Neuronal stem cell (in vitro differentiated cells): ENCODE measurements around the gene VN1R2. TPM values are rescaled to one million over a fixed set of nuclear protein-coding genes. Genes with fewer than 3 reads are reported as not detected.
"Not testable (repeated sequence)": the region's sequence is repeated elsewhere in the genome, so short reads cannot be mapped to it uniquely, and the experiment has no call there.

ENCODE experiments used
- DNase-seq: peaks from one replicate; pipeline ENCODE4 v3.0.0-alpha.2; 2013; ENCODE audit warnings: low spot score
- H2AFZ ChIP-seq: one replicate; pipeline ENCODE4 v1.6.1; 2013; ENCODE audit warnings: mild to moderate bottlenecking, low read length, inconsistent platforms
- H2AK5ac ChIP-seq: 2 replicates; pipeline ENCODE4 v1.6.1; 2013; ENCODE audit warnings: low read depth, mild to moderate bottlenecking, inconsistent platforms, low read length, moderate library complexity, mixed read lengths
- H2BK120ac ChIP-seq: 2 replicates; pipeline ENCODE4 v1.6.1; 2013; ENCODE audit warnings: low read depth, mild to moderate bottlenecking, inconsistent platforms, low read length, moderate library complexity, mixed read lengths
- H2BK12ac ChIP-seq: one replicate; pipeline ENCODE4 v1.6.1; 2013; ENCODE audit warnings: low read length, inconsistent platforms
- H2BK15ac ChIP-seq: 2 replicates; pipeline ENCODE4 v1.6.1; 2013; ENCODE audit warnings: mild to moderate bottlenecking, low read length, inconsistent platforms, mixed read lengths
- H2BK5ac ChIP-seq: one replicate; pipeline ENCODE4 v1.6.1; 2013; ENCODE audit warnings: inconsistent platforms, mild to moderate bottlenecking, low read length, moderate library complexity
- H3K14ac ChIP-seq: one replicate; pipeline ENCODE4 v1.6.1; 2013; ENCODE audit warnings: low read length, inconsistent platforms
- H3K18ac ChIP-seq: 2 replicates; pipeline ENCODE4 v1.6.1; 2013; ENCODE audit warnings: low read length, inconsistent platforms
- H3K23ac ChIP-seq: 2 replicates; pipeline ENCODE4 v1.6.1; 2013; ENCODE audit warnings: low read depth, mild to moderate bottlenecking, mixed read lengths, low read length, inconsistent platforms; ENCODE audit not compliant: poor library complexity
- H3K27ac ChIP-seq: replicated peaks from 3 replicates; pipeline ENCODE4 v1.5.1; 2013; ENCODE audit warnings: low read length, inconsistent platforms
- H3K27me3 ChIP-seq, 3 experiments: 2 replicates each; pipeline ENCODE4 v1.6.1; 2013; ENCODE audit warnings: low read length in 3 of 3, mild to moderate bottlenecking in 2 of 3, inconsistent platforms in 1 of 3, low read depth in 1 of 3, mixed read lengths in 1 of 3, moderate library complexity in 1 of 3; ENCODE audit not compliant: control insufficient read depth in 3 of 3, insufficient read depth in 3 of 3
- H3K36me3 ChIP-seq, 2 donors: replicated peaks in 1 of 2; 2 replicates each; pipeline ENCODE4 v1.6.1; 2013; ENCODE audit warnings: low read length in 2 of 2; ENCODE audit not compliant: control insufficient read depth in 2 of 2, insufficient read depth in 2 of 2
- H3K4ac ChIP-seq: 2 replicates; pipeline ENCODE4 v1.6.1; 2013; ENCODE audit warnings: inconsistent platforms, mild to moderate bottlenecking, low read length, moderate library complexity
- H3K4me1 ChIP-seq, 2 donors: 1 replicate in 1 of 2; 2 replicates in 1 of 2; pipeline ENCODE4 v1.6.1; 2013; ENCODE audit warnings: low read length in 2 of 2, low read depth in 1 of 2; ENCODE audit not compliant: control insufficient read depth in 2 of 2, insufficient read depth in 1 of 2
- H3K4me2 ChIP-seq: one replicate; pipeline ENCODE4 v1.6.1; 2013; ENCODE audit warnings: mild to moderate bottlenecking, low read length, inconsistent platforms; ENCODE audit not compliant: insufficient read depth, poor library complexity, severe bottlenecking
- H3K4me3 ChIP-seq, 2 donors: 2 replicates each; pipeline ENCODE4 v1.5.1; 2013; ENCODE audit warnings: low read length in 2 of 2, mild to moderate bottlenecking in 2 of 2, inconsistent platforms in 1 of 2, moderate library complexity in 1 of 2
- H3K79me1 ChIP-seq: one replicate; pipeline ENCODE4 v1.6.1; 2013; ENCODE audit warnings: low read depth, mild to moderate bottlenecking, inconsistent platforms, low read length, moderate library complexity
- H3K9ac ChIP-seq: one replicate; pipeline ENCODE4 v1.6.1; 2013; ENCODE audit warnings: mild to moderate bottlenecking, low read depth, low read length, inconsistent platforms; ENCODE audit not compliant: poor library complexity
- H3K9me3 ChIP-seq, 2 donors: replicated peaks in 1 of 2; 2 replicates each; pipeline versions ENCODE3 to v1.6.1; 2013; ENCODE audit warnings: low read length in 2 of 2, mild to moderate bottlenecking in 2 of 2, inconsistent platforms in 1 of 2, low read depth in 1 of 2, mixed read lengths in 1 of 2, moderate library complexity in 1 of 2; ENCODE audit not compliant: control insufficient read depth in 2 of 2, insufficient read depth in 1 of 2
- H4K8ac ChIP-seq: one replicate; pipeline ENCODE4 v1.6.1; 2013; ENCODE audit warnings: low read depth, mild to moderate bottlenecking, inconsistent platforms, low read length, moderate library complexity
- H4K91ac ChIP-seq: one replicate; pipeline ENCODE4 v1.6.1; 2013; ENCODE audit warnings: low read length, low read depth, mild to moderate bottlenecking, inconsistent platforms; ENCODE audit not compliant: poor library complexity
- WGBS, 2 donors: extraction: QIAGEN DNeasy Blood & Tissue Kit; methylation state at CpG; one replicate each; pipeline ENCODE4 v1.1.7; 2013; ENCODE audit warnings: missing lambda C conversion rate in 2 of 2, mixed read lengths in 1 of 2; ENCODE audit not compliant: insufficient read length in 2 of 2, insufficient replicate concordance in 1 of 2; ENCODE audit errors: extremely low coverage in 2 of 2; 5-methylcytosine and 5-hydroxymethylcytosine counted together
- polyA plus RNA-seq, 2 experiments: library from polyadenylated mRNA; stranded (reverse); fragments of 200-250 nt; gene quantifications; one replicate each; pipeline ENCODE4 v1.2.3, GENCODE V29; 2013

The VN1R2 gene
- not detected for polyA plus RNA-seq (2013, experiment 1 of 2)
- polyA plus RNA-seq (2013, experiment 2 of 2) = 0.03 TPM

GRCh38 chr19:53257715-53258342 is at the start of gene VN1R2:
VN1R2 (plus strand) TSS chr19:53258292; CDS start chr19:53258376, 84 bp downstream.
- no CpG with 5 or more reads among the region's 14 CpGs for WGBS, 2 donors
- not testable (repeated sequence) for H3K4me2 ChIP-seq, H3K23ac ChIP-seq, H3K36me3 ChIP-seq, H3K79me1 ChIP-seq, H2BK120ac ChIP-seq, H2BK5ac ChIP-seq, H3K14ac ChIP-seq, H4K91ac ChIP-seq, H3K27me3 ChIP-seq, H3K18ac ChIP-seq, H2BK12ac ChIP-seq, H2AK5ac ChIP-seq, H4K8ac ChIP-seq, H2BK15ac ChIP-seq, H3K4me3 ChIP-seq, H3K9ac ChIP-seq, H3K27ac ChIP-seq, DNase-seq, H3K4me1 ChIP-seq, H3K4ac ChIP-seq, H2AFZ ChIP-seq
- peaks cover 4 to 28% of the 10 kb centered on the region in 2 donors for H3K9me3 ChIP-seq

GRCh38 chr19:53211554-53211953 is 46.5 kb upstream of the VN1R2 start:
- H3K4me3 ChIP-seq, H4K8ac ChIP-seq, H2AFZ ChIP-seq, H2BK15ac ChIP-seq, H3K27ac ChIP-seq, H3K4me1 ChIP-seq, DNase-seq, H2BK5ac ChIP-seq, H2BK120ac ChIP-seq, H3K9ac ChIP-seq, H3K27me3 ChIP-seq, H3K36me3 ChIP-seq, H3K79me1 ChIP-seq, H2AK5ac ChIP-seq, H3K18ac ChIP-seq, H3K14ac ChIP-seq, H3K4me2 ChIP-seq, H2BK12ac ChIP-seq, H4K91ac ChIP-seq, H3K4ac ChIP-seq, H3K23ac ChIP-seq: not testable (repeated sequence)
- WGBS, 2 donors = no CpG with 5 or more reads among the region's 3 CpGs
- peaks cover 15 to 69% of the 10 kb centered on the region in 2 donors for H3K9me3 ChIP-seq

GRCh38 chr19:53212703-53213320 is 45.3 kb upstream of the VN1R2 start:
- H2AFZ ChIP-seq = no peak overlapping the region
- no peaks in the 10 kb centered on the region for H3K79me1 ChIP-seq
- no peak overlapping the region for H2AK5ac ChIP-seq
- H3K27ac ChIP-seq = no peak overlapping the region
- no peak overlapping the region for H2BK5ac ChIP-seq
- no peak overlapping the region for H3K4me3 ChIP-seq
- H4K8ac ChIP-seq = no peak overlapping the region
- H3K9ac ChIP-seq = no peak overlapping the region
- H3K18ac ChIP-seq = no peak overlapping the region
- H3K23ac ChIP-seq = no peak overlapping the region
- no peak overlapping the region for H3K14ac ChIP-seq
- no peak overlapping the region for H2BK12ac ChIP-seq
- no peak overlapping the region for H2BK15ac ChIP-seq
- H3K36me3 ChIP-seq = no peaks in the 10 kb centered on the region
- H3K4ac ChIP-seq = no peak overlapping the region
- no peak overlapping the region for H4K91ac ChIP-seq
- peaks cover 17 to 71% of the 10 kb centered on the region in 2 donors for H3K9me3 ChIP-seq
- WGBS, 2 donors = no CpG with 5 or more reads among the region's 2 CpGs
- no peaks in the 10 kb centered on the region for H3K27me3 ChIP-seq
- H3K4me1 ChIP-seq = no peaks in the 10 kb centered on the region
- no peak overlapping the region for H3K4me2 ChIP-seq
- H2BK120ac ChIP-seq = no peak overlapping the region
- DNase-seq = no peak

- H3K14ac ChIP-seq, H3K9ac ChIP-seq, H3K27ac ChIP-seq, H3K4me2 ChIP-seq, DNase-seq, H4K91ac ChIP-seq, H2BK15ac ChIP-seq, H2AFZ ChIP-seq, H3K4me3 ChIP-seq, H3K4me1 ChIP-seq, H4K8ac ChIP-seq, H3K18ac ChIP-seq, H2BK12ac ChIP-seq, H2AK5ac ChIP-seq, H2BK5ac ChIP-seq, H3K23ac ChIP-seq, H3K36me3 ChIP-seq, H3K27me3 ChIP-seq, H3K4ac ChIP-seq, H3K79me1 ChIP-seq, H2BK120ac ChIP-seq: not testable (repeated sequence)
- no CpG with 5 or more reads among the region's 28 CpGs for WGBS, 2 donors
- peaks cover 12 to 24% of the 10 kb centered on the region in 2 donors for H3K9me3 ChIP-seq
Observed at GRCh38 chr19:53222716-53223115, 35.4 kb upstream of the VN1R2 start.
